H1 (cell line): ENCODE measurements around the gene PCYT2. TPM values are rescaled to one million over a fixed set of nuclear protein-coding genes. Genes with fewer than 3 reads are reported as not detected.
A peak's percentile ranks its signal among the peaks of the same experiment; 100 is the strongest.
"Not testable (repeated sequence)": the region's sequence is repeated elsewhere in the genome, so short reads cannot be mapped to it uniquely, and the experiment has no call there.

Source experiments
- CTCF ChIA-PET: fragments of 300-600 bp; sonication (Branson Sonifier 250); formaldehyde crosslinking; loops from one replicate; lab custom pipeline; 2021; ENCODE audit not compliant: partially characterized antibody; lab: Charles Lee
- POLR2A ChIA-PET: fragments of 300-600 bp; sonication (Branson Sonifier 250); formaldehyde crosslinking; loops from one replicate; lab custom pipeline; 2021; ENCODE audit warnings: inconsistent platforms; ENCODE audit not compliant: partially characterized antibody; lab: Charles Lee
- DNase-seq, 2 experiments: peaks; one replicate each; pipeline versions ENCODE4 v3.0.0 to v3.0.0-alpha.2; 2010 to 2022; ENCODE audit warnings: low spot score in 2 of 2, low read depth in 1 of 2, mixed read lengths in 1 of 2
- FAIRE-seq: peaks from 2 replicates; lab custom pipeline; 2011; peaks lifted over from hg19 to GRCh38; lab: Jason Lieb, UNC
- H2AFZ ChIP-seq: 2 replicates; pipeline ENCODE4 v1.8.1; 2012; ENCODE audit warnings: low read length, inconsistent platforms
- H2AK5ac ChIP-seq: 2 replicates; pipeline ENCODE4 v1.6.1; 2013; ENCODE audit warnings: low read depth, low read length
- H2BK120ac ChIP-seq: replicated peaks from 2 replicates; pipeline ENCODE3; 2013; ENCODE audit warnings: low read depth, low read length, inconsistent platforms
- H2BK12ac ChIP-seq: 2 replicates; pipeline ENCODE4 v1.6.1; 2013; ENCODE audit warnings: low read depth, low read length
- H2BK15ac ChIP-seq: 2 replicates; pipeline ENCODE4 v1.6.1; 2013; ENCODE audit warnings: low read length
- H2BK20ac ChIP-seq: 2 replicates; pipeline ENCODE4 v1.6.1; 2013; ENCODE audit warnings: low read length
- H2BK5ac ChIP-seq: 2 replicates; pipeline ENCODE4 v1.6.1; 2013; ENCODE audit warnings: low read depth, low read length
- H3K14ac ChIP-seq: 2 replicates; pipeline ENCODE4 v1.6.1; 2013; ENCODE audit warnings: inconsistent platforms; ENCODE audit not compliant: insufficient read length
- H3K18ac ChIP-seq: 2 replicates; pipeline ENCODE4 v1.6.1; 2013; ENCODE audit warnings: low read length; ENCODE audit errors: extremely low read depth
- H3K23ac ChIP-seq: 2 replicates; pipeline ENCODE4 v1.6.1; 2013; ENCODE audit warnings: inconsistent platforms; ENCODE audit not compliant: insufficient read length
- H3K23me2 ChIP-seq: 2 replicates; pipeline ENCODE4 v1.6.1; 2013; ENCODE audit warnings: low read depth, low read length
- H3K27ac ChIP-seq: 2 replicates; pipeline ENCODE4 v1.6.1; 2011; ENCODE audit warnings: low read depth, low read length, inconsistent platforms
- H3K27me3 ChIP-seq, 4 experiments: replicated peaks in 1 of 4; 1 replicate in 1 of 4; 2 replicates in 3 of 4; pipeline versions ENCODE4 v1.6.1 to v1.8.1; 2011 to 2013; ENCODE audit warnings: low read length in 3 of 4, mild to moderate bottlenecking in 3 of 4, inconsistent platforms in 2 of 4, mixed read lengths in 2 of 4, moderate library complexity in 1 of 4; ENCODE audit not compliant: control insufficient read depth in 3 of 4, insufficient read depth in 3 of 4; ENCODE audit errors: extremely low read depth in 1 of 4
- H3K36me3 ChIP-seq, 4 experiments: 2 replicates each; pipeline versions ENCODE4 v1.6.1 to v1.8.1; 2011 to 2013; ENCODE audit warnings: mild to moderate bottlenecking in 4 of 4, low read length in 3 of 4, moderate library complexity in 2 of 4, control low read depth in 1 of 4, inconsistent platforms in 1 of 4; ENCODE audit not compliant: insufficient read depth in 4 of 4, control insufficient read depth in 2 of 4
- H3K4ac ChIP-seq: replicated peaks from 2 replicates; pipeline ENCODE3; 2013; ENCODE audit warnings: low read length, low read depth, mixed read lengths, inconsistent platforms; ENCODE audit not compliant: insufficient read length
- H3K4me1 ChIP-seq, 4 experiments: replicated peaks in 1 of 4; 1 replicate in 1 of 4; 2 replicates in 3 of 4; pipeline versions ENCODE4 v1.6.1 to v1.8.1; 2011 to 2013; ENCODE audit warnings: low read length in 3 of 4, inconsistent platforms in 2 of 4, mixed read lengths in 1 of 4; ENCODE audit not compliant: insufficient read depth in 4 of 4, control insufficient read depth in 3 of 4
- H3K4me2 ChIP-seq, 2 experiments: 2 replicates each; pipeline versions ENCODE4 v1.6.1 to v1.8.1; 2011 to 2013; ENCODE audit warnings: low read depth in 2 of 2, low read length in 2 of 2, control low read depth in 1 of 2, inconsistent platforms in 1 of 2, mild to moderate bottlenecking in 1 of 2; ENCODE audit not compliant: insufficient read depth in 1 of 2
- H3K4me3 ChIP-seq, 4 experiments: fragments of 200-600, 300-600 bp in 1 of 4; sonication (generic), shearing (Covaris generic), sonication (Bioruptor Twin) in 1 of 4; 2 replicates each; pipeline versions ENCODE4 v1.5.1 to v1.8.1; 2011 to 2016; ENCODE audit warnings: low read length in 4 of 4, low read depth in 3 of 4, control low read depth in 2 of 4, inconsistent platforms in 2 of 4, mild to moderate bottlenecking in 2 of 4, mixed read lengths in 1 of 4, moderate library complexity in 1 of 4; ENCODE audit not compliant: insufficient read depth in 2 of 4; ENCODE audit errors: extremely low read depth in 1 of 4
- H3K56ac ChIP-seq: replicated peaks from 2 replicates; pipeline ENCODE3; 2013; ENCODE audit warnings: low read depth, mild to moderate bottlenecking, mixed read lengths, low read length, inconsistent platforms; ENCODE audit not compliant: insufficient read length
- H3K79me1 ChIP-seq: 2 replicates; pipeline ENCODE4 v1.6.1; 2013; ENCODE audit warnings: low read depth, low read length, control low read depth
- H3K79me2 ChIP-seq, 2 experiments: 2 replicates each; pipeline versions ENCODE4 v1.6.1 to v1.8.1; 2012 to 2013; ENCODE audit warnings: low read length in 2 of 2, mild to moderate bottlenecking in 2 of 2, inconsistent platforms in 1 of 2; ENCODE audit not compliant: insufficient read depth in 2 of 2, control insufficient read depth in 1 of 2
- H3K9ac ChIP-seq, 4 experiments: replicated peaks in 1 of 4; 1 replicate in 1 of 4; 2 replicates in 3 of 4; pipeline versions ENCODE4 v1.6.1 to v1.8.1; 2011 to 2013; ENCODE audit warnings: low read depth in 3 of 4, low read length in 3 of 4, control low read depth in 2 of 4, mild to moderate bottlenecking in 2 of 4, moderate library complexity in 2 of 4, inconsistent platforms in 1 of 4; ENCODE audit errors: extremely low read depth in 1 of 4
- H3K9me3 ChIP-seq, 2 experiments: 2 replicates each; pipeline versions ENCODE4 v1.6.1 to v1.8.1; 2012 to 2013; ENCODE audit warnings: mild to moderate bottlenecking in 2 of 2, moderate library complexity in 2 of 2, control low read depth in 1 of 2, inconsistent platforms in 1 of 2, low read depth in 1 of 2, low read length in 1 of 2, mixed read lengths in 1 of 2; ENCODE audit not compliant: insufficient read depth in 2 of 2
- H4K20me1 ChIP-seq, 2 experiments: replicated peaks in 1 of 2; 2 replicates each; pipeline versions ENCODE3 to v1.8.1; 2011 to 2013; ENCODE audit warnings: inconsistent platforms in 2 of 2, low read length in 2 of 2, mild to moderate bottlenecking in 1 of 2; ENCODE audit not compliant: insufficient read depth in 2 of 2, control insufficient read depth in 1 of 2
- H4K5ac ChIP-seq: 2 replicates; pipeline ENCODE4 v1.6.1; 2013; ENCODE audit warnings: low read length, low read depth, mixed read lengths, inconsistent platforms; ENCODE audit not compliant: insufficient read length
- H4K8ac ChIP-seq: 2 replicates; pipeline ENCODE4 v1.8.0; 2013; ENCODE audit warnings: mild to moderate bottlenecking, moderate library complexity, low read length, inconsistent platforms; ENCODE audit not compliant: insufficient read depth; ENCODE audit errors: extremely low read depth
- H4K91ac ChIP-seq: replicated peaks from 2 replicates; pipeline ENCODE3; 2013; ENCODE audit warnings: low read length, mixed read lengths, inconsistent platforms; ENCODE audit not compliant: insufficient read length
- RAD21 ChIP-seq, 2 experiments: IDR thresholded peaks in 1 of 2; conservative IDR thresholded peaks in 1 of 2; 2 replicates each; pipeline ENCODE4 v1.6.1; 2011; ENCODE audit warnings: low read depth in 2 of 2, low read length in 2 of 2, improper control_type of control experiment in 1 of 2, inconsistent platforms in 1 of 2, mild to moderate bottlenecking in 1 of 2, moderate library complexity in 1 of 2
- WGBS, 2 experiments: shearing (Covaris generic) in 1 of 2; methylation state at CpG; one replicate each; pipeline versions ENCODE4 v1.1.6 to v1.1.7; 2013 to 2015; ENCODE audit warnings: low lambda C conversion rate in 2 of 2, mixed read lengths in 2 of 2, inconsistent platforms in 1 of 2, low coverage in 1 of 2, missing lambda C conversion rate in 1 of 2; ENCODE audit not compliant: insufficient replicate concordance in 2 of 2, insufficient coverage in 1 of 2, insufficient read length in 1 of 2; ENCODE audit errors: extremely low coverage in 1 of 2, missing lambda C conversion rate in 1 of 2; 5-methylcytosine and 5-hydroxymethylcytosine counted together
- polyA plus RNA-seq, 7 experiments: library from polyadenylated mRNA; depleted of rRNA in 3 of 7; stranded (reverse) in 5 of 7; unstranded in 2 of 7; fragments of >200 nt in 5 of 7; fragments of 200-250 nt in 2 of 7; gene quantifications; 1 replicate in 5 of 7; 2 replicates in 1 of 7; 4 replicates in 1 of 7; pipeline versions ENCODE4 v1.2.1 to v1.2.3, GENCODE V29; 2011 to 2013; ENCODE audit warnings: missing spikeins in 2 of 7, mixed read lengths in 2 of 7
- total RNA-seq: library from RNA; stranded (reverse); fragmentation: NEBNext Ultra II Directional; extraction: Animal tissue kit (Norgen Biotek cat#: 25700); gene quantifications from 2 replicates; pipeline ENCODE4 v1.2.1, GENCODE V29; 2021

PCYT2 gene
- total and polyA plus RNA-seq, 2 of the 8 experiments (the other 6 are each of a cell fraction or from before 2014, with no cell fraction given) = 29.9 to 31.3 TPM

DNA sequence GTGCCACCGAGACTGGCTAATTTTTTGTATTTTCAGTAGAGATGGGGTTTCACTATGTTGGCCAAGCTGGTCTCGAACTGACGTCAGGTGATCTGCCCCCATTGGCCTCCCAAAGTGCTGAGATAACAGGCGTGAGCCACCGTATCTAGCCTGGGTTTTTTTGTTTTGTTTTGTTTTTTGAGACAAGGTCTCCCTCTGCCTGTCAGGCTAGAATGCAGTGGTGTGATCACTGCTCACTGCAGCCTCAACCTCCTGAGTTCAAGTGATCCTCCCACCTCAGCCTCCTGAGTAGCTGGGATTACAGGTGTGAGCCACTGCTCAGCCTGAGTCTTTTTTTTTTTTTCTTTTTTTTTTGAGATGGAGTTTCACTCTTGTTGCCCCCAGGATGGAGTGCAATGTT lies 42.2 kb upstream of the PCYT2 start:
- DNase-seq, H3K4me2 ChIP-seq, H3K23ac ChIP-seq, H3K9ac ChIP-seq, H3K23me2 ChIP-seq, H3K27ac ChIP-seq, FAIRE-seq, H3K9me3 ChIP-seq, H3K4me3 ChIP-seq, H2AK5ac ChIP-seq, H3K18ac ChIP-seq, H3K36me3 ChIP-seq, H4K20me1 ChIP-seq, H2AFZ ChIP-seq, H3K79me1 ChIP-seq, H4K5ac ChIP-seq, H2BK5ac ChIP-seq, H3K56ac ChIP-seq, H2BK120ac ChIP-seq, H2BK20ac ChIP-seq, H4K91ac ChIP-seq, H2BK15ac ChIP-seq, H4K8ac ChIP-seq, H3K14ac ChIP-seq, H3K79me2 ChIP-seq, H3K4ac ChIP-seq, H3K4me1 ChIP-seq, H2BK12ac ChIP-seq: not testable (repeated sequence)
- POLR2A ChIA-PET = interaction anchor here (0.5 to 2.8 kb wide), 6 partner anchors 16 to 300 kb away, joined by 5 to 10 read pairs (median 6); partner anchors contain the start of genes ASPSCR1, MAFG and PYCR1
- peaks cover 8 to 30% (median 9%) of the 10 kb centered on the region in 4 experiments for H3K27me3 ChIP-seq
- CTCF ChIA-PET = interaction anchor here (1.0 to 2.0 kb wide), 4 partner anchors 20 to 218 kb away, joined by 3 to 8 read pairs (median 4); no protein-coding TSS in a partner anchor
- peak in 1 of 2 experiments; percentile 21; a peak in 1 of 4 replicates for TF ChIP-seq RAD21 (IDR thresholded peaks at IDR 0.05 in 1 of 2, conservative IDR thresholded peaks at IDR 0.05 in 1 of 2; ENCODE audit: low read depth in 2 of 2, low read length in 2 of 2)
- 73% methylated on average over 5 of the region's 5 CpGs; no CpG with 5 or more reads in 1 of the 2 experiments for WGBS, 2 experiments
